ENCODE results near the gene TMEM39A.

Gene TMEM39A

GRCh38 chr3:119463171-119464169 lies at the start of gene TMEM39A:
TSS of gene TMEM39A (minus strand) at chr3:119463615. CDS start at chr3:119462074, 1,541 bp downstream.
- Mint-ChIP-seq H3K36me3 (ENCODE audit: low read depth) (peaks cover 18% of the 10 kb centered on the region), H3K4me3 (peak within 1 kb of the TSS; percentile 99), H3K9me3 (peaks cover 4% of the 10 kb centered on the region), H3K27me3 (peaks cover 3% of the 10 kb centered on the region), H3K4me1 (peaks cover 41% of the 10 kb centered on the region), H3K27ac (peak within 1 kb of the TSS; percentile 97)
- DNase-seq (peak; percentile 99), ATAC-seq (peak; percentile 92)

- no peaks in the 10 kb centered on the region for H3K9me3 Mint-ChIP-seq
Observed at GRCh38 chr3:119510690-119511089, 47.3 kb upstream of the TMEM39A start.

GRCh38 chr3:119508172-119508845 lies 44.9 kb upstream of the TMEM39A start:
- ATAC-seq (peak; percentile 93), DNase-seq (peak; percentile 31)
- peaks cover 42% of the 10 kb centered on the region for H3K4me1 Mint-ChIP-seq
- H3K4me3 Mint-ChIP-seq = peak overlapping the region; percentile 22
- H3K36me3 Mint-ChIP-seq (ENCODE audit: low read depth) = peaks cover 61% of the 10 kb centered on the region
- no peaks in the 10 kb centered on the region for H3K9me3 Mint-ChIP-seq
- no peaks in the 10 kb centered on the region for H3K27me3 Mint-ChIP-seq
- peak overlapping the region; percentile 90 for H3K27ac Mint-ChIP-seq

More at GRCh38 chr3:119510690-119511089, 47.3 kb upstream of the TMEM39A start:
- no peak for ATAC-seq
- H3K4me1 Mint-ChIP-seq = peaks cover 49% of the 10 kb centered on the region
- peaks cover 58% of the 10 kb centered on the region for H3K36me3 Mint-ChIP-seq (ENCODE audit: low read depth)
- DNase-seq = no peak
- no peaks in the 10 kb centered on the region for H3K27me3 Mint-ChIP-seq
- no peak overlapping the region for H3K4me3 Mint-ChIP-seq
- H3K27ac Mint-ChIP-seq = no peak overlapping the region

GRCh38 chr3:119507404-119507803 lies 44.0 kb upstream of the TMEM39A start:
- Mint-ChIP-seq H3K4me1 (peaks cover 41% of the 10 kb centered on the region), H3K9me3 (no peaks in the 10 kb centered on the region), H3K36me3 (ENCODE audit: low read depth) (peaks cover 66% of the 10 kb centered on the region), H3K27ac (peak overlapping the region; percentile 90), H3K27me3 (no peaks in the 10 kb centered on the region), H3K4me3 (peak overlapping the region; percentile 68)
- no peak for DNase-seq
- ATAC-seq = no peak

- no peak for DNase-seq
- Mint-ChIP-seq H3K4me3 (peak overlapping the region; percentile 68), H3K36me3 (ENCODE audit: low read depth) (peaks cover 62% of the 10 kb centered on the region), H3K9me3 (no peaks in the 10 kb centered on the region), H3K27me3 (no peaks in the 10 kb centered on the region), H3K4me1 (peaks cover 43% of the 10 kb centered on the region), H3K27ac (peak overlapping the region; percentile 90)
- ATAC-seq = no peak
Observed at GRCh38 chr3:119506631-119507030, 43.2 kb upstream of the TMEM39A start.

GRCh38 chr3:119500901-119501300 lies 37.5 kb upstream of the TMEM39A start:
- no peak for DNase-seq
- Mint-ChIP-seq H3K27ac (peak overlapping the region; percentile 34), H3K4me3 (peak overlapping the region; percentile 96), H3K27me3 (no peaks in the 10 kb centered on the region), H3K36me3 (ENCODE audit: low read depth) (peaks cover 34% of the 10 kb centered on the region), H3K4me1 (peaks cover 40% of the 10 kb centered on the region), H3K9me3 (no peaks in the 10 kb centered on the region)
- no peak for ATAC-seq

- DNase-seq (no peak), ATAC-seq (no peak)
- no peaks in the 10 kb centered on the region for H3K27me3 Mint-ChIP-seq
- no peaks in the 10 kb centered on the region for H3K9me3 Mint-ChIP-seq
- peak overlapping the region; percentile 48 for H3K27ac Mint-ChIP-seq
- H3K36me3 Mint-ChIP-seq (ENCODE audit: low read depth) = peaks cover 29% of the 10 kb centered on the region
- peak overlapping the region; percentile 96 for H3K4me3 Mint-ChIP-seq
- peaks cover 35% of the 10 kb centered on the region for H3K4me1 Mint-ChIP-seq
Observed at GRCh38 chr3:119500265-119500664, 36.9 kb upstream of the TMEM39A start.

GRCh38 chr3:119498186-119499011 lies 35.0 kb upstream of the TMEM39A start, which contains the start of gene TIMMDC1:
TSS of gene TIMMDC1 (plus strand) at chr3:119498547. CDS start at chr3:119498734, 187 bp downstream.
- peak within 1 kb of the TSS; percentile 96 for H3K4me3 Mint-ChIP-seq
- peaks cover 18% of the 10 kb centered on the region for H3K36me3 Mint-ChIP-seq (ENCODE audit: low read depth)
- DNase-seq = peak; percentile 97
- peaks cover 43% of the 10 kb centered on the region for H3K4me1 Mint-ChIP-seq
- ATAC-seq = peak; percentile 100
- H3K27ac Mint-ChIP-seq = peak within 1 kb of the TSS; percentile 99
- no peaks in the 10 kb centered on the region for H3K27me3 Mint-ChIP-seq
- no peaks in the 10 kb centered on the region for H3K9me3 Mint-ChIP-seq

GRCh38 chr3:119497820-119498185 lies 34.4 kb upstream of the TMEM39A start:
- Mint-ChIP-seq H3K27ac (peak overlapping the region; percentile 99), H3K36me3 (ENCODE audit: low read depth) (peaks cover 20% of the 10 kb centered on the region), H3K9me3 (no peaks in the 10 kb centered on the region), H3K4me3 (peak overlapping the region; percentile 96), H3K4me1 (peaks cover 49% of the 10 kb centered on the region), H3K27me3 (no peaks in the 10 kb centered on the region)
- ATAC-seq (no peak), DNase-seq (no peak)

- DNase-seq (no peak), ATAC-seq (no peak)
- H3K9me3 Mint-ChIP-seq = no peaks in the 10 kb centered on the region
- H3K36me3 Mint-ChIP-seq (ENCODE audit: low read depth) = peaks cover 22% of the 10 kb centered on the region
- H3K4me3 Mint-ChIP-seq = no peak overlapping the region
- no peaks in the 10 kb centered on the region for H3K27me3 Mint-ChIP-seq
- peaks cover 32% of the 10 kb centered on the region for H3K4me1 Mint-ChIP-seq
- no peak overlapping the region for H3K27ac Mint-ChIP-seq
Observed at GRCh38 chr3:119494597-119494996, 31.2 kb upstream of the TMEM39A start.

- ATAC-seq (no peak), DNase-seq (no peak)
- no peak overlapping the region for H3K4me3 Mint-ChIP-seq
- peak overlapping the region; percentile 80 for H3K27ac Mint-ChIP-seq
- no peaks in the 10 kb centered on the region for H3K9me3 Mint-ChIP-seq
- H3K36me3 Mint-ChIP-seq (ENCODE audit: low read depth) = peaks cover 20% of the 10 kb centered on the region
- H3K4me1 Mint-ChIP-seq = peaks cover 29% of the 10 kb centered on the region
- no peaks in the 10 kb centered on the region for H3K27me3 Mint-ChIP-seq
Observed at GRCh38 chr3:119492810-119493209, 29.4 kb upstream of the TMEM39A start.

- Mint-ChIP-seq H3K9me3 (no peaks in the 10 kb centered on the region), H3K27ac (no peak overlapping the region), H3K27me3 (no peaks in the 10 kb centered on the region), H3K4me3 (no peak overlapping the region), H3K36me3 (ENCODE audit: low read depth) (peaks cover 20% of the 10 kb centered on the region), H3K4me1 (peaks cover 22% of the 10 kb centered on the region)
- ATAC-seq = no peak
- DNase-seq = no peak
Observed at GRCh38 chr3:119492128-119492527, 28.7 kb upstream of the TMEM39A start.

GRCh38 chr3:119490153-119490552 lies 26.7 kb upstream of the TMEM39A start:
- Mint-ChIP-seq H3K36me3 (ENCODE audit: low read depth) (peaks cover 29% of the 10 kb centered on the region), H3K27ac (no peak overlapping the region)

GRCh38 chr3:119485563-119485962 lies 22.1 kb upstream of the TMEM39A start:
- H3K4me1 Mint-ChIP-seq = peaks cover 2% of the 10 kb centered on the region
- H3K27ac Mint-ChIP-seq = no peak overlapping the region
- H3K4me3 Mint-ChIP-seq = no peak overlapping the region

More at GRCh38 chr3:119490153-119490552, 26.7 kb upstream of the TMEM39A start:
- DNase-seq (no peak), ATAC-seq (no peak)
- Mint-ChIP-seq H3K4me3 (no peak overlapping the region), H3K9me3 (no peaks in the 10 kb centered on the region), H3K4me1 (peaks cover 19% of the 10 kb centered on the region), H3K27me3 (no peaks in the 10 kb centered on the region)

More at GRCh38 chr3:119485563-119485962, 22.1 kb upstream of the TMEM39A start:
- no peak for DNase-seq
- ATAC-seq = no peak
- Mint-ChIP-seq H3K27me3 (no peaks in the 10 kb centered on the region), H3K36me3 (ENCODE audit: low read depth) (peaks cover 21% of the 10 kb centered on the region), H3K9me3 (no peaks in the 10 kb centered on the region)

Data from activated naive CD8-positive, alpha-beta T cell treated with anti-CD3 and anti-CD28 coated beads, Interleukin-2, amount 50 U/mL, for 24 hours (primary cell).